Measurements from ENCODE around the gene PPP1R37.

Gene PPP1R37

GRCh38 chr19:45175515-45176345, 82.8 kb downstream of the PPP1R37 start:
- DNase-seq: no peak

GRCh38 chr19:45177817-45178261, 84.9 kb downstream of the PPP1R37 start, which contains the start of gene TRAPPC6A:
Gene TRAPPC6A, minus strand, starts transcription at chr19:45178237. Its CDS starts 19 bp downstream, at chr19:45178218.
- DNase-seq: no peak

DNA sequence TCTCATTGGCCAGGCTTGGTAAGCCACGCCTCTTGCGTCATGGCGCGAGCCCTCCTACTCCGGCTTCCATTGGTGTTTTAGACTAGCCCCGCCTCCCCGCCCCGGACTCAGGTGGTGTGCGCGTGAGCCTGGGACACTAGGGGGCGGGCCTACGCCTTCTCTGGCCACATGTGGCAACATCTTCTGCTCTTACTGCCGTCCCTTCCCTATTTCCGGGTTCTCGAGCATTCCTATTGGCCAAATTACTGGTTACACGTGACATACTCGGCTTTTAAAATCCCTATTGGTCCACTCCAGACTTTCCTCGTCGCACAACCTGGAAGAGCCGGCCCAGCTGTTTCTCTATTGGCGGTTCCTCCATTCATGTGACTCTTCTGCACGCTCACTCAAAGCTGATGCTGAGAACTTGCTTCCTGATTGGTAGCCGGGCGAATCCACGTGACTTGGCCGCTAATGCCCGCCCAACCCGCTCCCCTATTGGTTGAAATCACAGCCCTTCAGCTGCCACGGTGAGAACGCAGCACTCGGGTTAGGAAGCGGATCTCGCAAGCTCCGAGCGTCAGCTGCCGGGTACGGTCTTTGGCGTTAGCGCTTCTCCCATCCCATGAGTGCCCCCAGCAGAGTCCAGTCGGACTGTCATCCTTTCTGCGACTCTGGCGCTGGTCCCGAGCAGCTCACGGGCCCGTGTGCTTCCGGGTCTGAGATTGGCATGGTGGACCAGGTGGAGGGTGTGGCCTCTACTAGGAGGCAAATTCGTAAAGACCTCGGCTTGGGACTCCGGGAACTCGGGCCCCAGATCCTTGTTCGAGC, 85.5 kb downstream of the PPP1R37 start, which contains the start of gene BLOC1S3:
Gene BLOC1S3, plus strand, starts transcription at position 523 of the 810 bp plus-strand sequence. CDS start 513 bp downstream, outside the sequence.
- DNase-seq: peak; percentile 100

DNA sequence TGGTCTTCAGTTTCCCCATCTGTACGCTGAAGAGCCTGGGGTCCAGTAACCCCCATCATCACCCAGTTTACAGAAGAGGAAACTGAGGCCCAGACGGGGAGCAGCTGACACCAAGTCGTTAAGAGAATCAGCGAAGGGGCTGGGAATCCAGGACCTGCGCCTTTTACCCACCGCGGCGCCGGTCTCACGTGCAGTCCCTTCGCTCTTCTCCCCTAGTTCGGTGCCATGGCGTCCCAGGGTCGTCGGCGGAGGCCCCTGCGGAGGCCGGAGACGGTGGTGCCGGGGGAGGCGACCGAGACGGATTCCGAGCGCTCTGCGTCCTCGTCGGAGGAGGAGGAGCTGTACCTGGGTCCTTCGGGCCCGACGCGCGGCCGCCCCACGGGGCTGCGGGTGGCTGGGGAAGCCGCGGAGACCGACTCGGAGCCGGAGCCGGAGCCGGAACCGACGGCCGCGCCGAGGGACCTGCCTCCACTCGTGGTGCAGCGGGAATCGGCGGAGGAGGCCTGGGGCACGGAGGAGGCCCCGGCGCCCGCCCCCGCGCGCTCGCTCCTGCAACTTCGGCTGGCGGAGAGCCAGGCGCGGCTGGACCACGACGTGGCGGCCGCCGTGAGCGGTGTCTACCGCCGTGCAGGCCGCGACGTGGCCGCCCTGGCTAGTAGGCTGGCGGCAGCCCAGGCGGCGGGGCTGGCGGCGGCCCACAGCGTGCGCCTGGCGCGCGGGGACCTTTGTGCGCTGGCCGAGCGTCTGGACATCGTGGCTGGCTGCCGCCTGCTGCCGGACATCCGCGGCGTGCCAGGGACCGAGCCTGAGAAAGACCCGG, 86.3 kb downstream of the PPP1R37 start:
- peak; percentile 49 for DNase-seq

GRCh38 chr19:45179892-45180370, 87.0 kb downstream of the PPP1R37 start:
- no peak for DNase-seq

DNA sequence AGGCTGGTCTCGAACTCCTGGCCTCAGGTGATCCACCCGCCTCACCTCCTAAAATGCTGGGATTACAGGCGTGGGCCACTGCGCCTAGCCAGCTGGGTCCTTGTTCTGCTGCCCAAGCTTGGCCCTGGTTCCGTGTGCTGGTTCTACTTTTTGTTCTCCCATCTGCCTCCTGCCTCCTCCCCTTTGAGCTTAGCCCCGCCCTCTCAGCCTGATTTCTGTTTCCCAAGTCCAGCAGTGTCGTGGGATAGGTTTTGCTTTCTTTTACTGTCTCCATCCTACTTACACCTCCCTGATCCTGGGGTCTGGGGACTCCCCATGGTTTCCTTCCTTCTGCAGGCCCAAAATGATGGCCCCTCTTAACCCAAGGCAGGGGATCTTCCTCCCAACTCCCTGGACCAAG, 88.0 kb downstream of the PPP1R37 start:
- no peak for DNase-seq

- DNase-seq: no peak
These were observed 89.8 kb downstream of the PPP1R37 start for GRCh38 chr19:45182758-45183157.

GRCh38 chr19:45184115-45184514, 91.1 kb downstream of the PPP1R37 start:
- DNase-seq: no peak

- no peak for DNase-seq
These were observed 93.7 kb downstream of the PPP1R37 start for GRCh38 chr19:45186509-45187334.

DNA sequence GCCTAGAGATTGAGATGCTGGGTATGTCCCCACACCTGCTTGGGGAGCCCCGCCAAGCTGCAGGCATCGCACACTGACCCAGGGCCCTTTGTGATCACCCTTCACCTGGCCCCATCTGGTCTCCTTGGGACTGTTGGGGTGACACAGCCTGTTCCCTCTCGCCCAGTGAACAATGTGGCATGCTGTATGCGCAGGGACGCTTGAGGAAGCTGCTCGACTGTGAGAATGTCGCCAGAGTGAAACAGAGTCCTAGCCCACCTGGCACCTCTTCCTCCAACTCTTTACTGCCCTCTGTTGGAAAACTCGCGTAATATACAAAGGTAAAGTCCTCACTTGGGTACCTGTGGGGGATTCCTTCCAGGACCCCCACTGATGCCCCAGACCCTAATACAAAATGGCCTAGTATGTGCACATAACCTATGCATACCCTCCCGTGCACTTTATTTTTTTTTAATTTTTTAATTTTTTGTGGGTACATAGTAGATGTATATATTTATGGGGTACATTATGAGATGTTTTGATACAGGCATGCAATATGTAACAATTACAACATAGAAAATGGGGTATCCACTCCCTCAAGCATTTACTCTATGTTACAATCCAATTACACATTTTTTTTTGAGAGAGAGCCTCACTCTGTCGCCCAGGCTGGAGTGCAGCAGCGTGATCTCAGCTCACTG, 94.6 kb downstream of the PPP1R37 start:
- DNase-seq: no peak

DNA sequence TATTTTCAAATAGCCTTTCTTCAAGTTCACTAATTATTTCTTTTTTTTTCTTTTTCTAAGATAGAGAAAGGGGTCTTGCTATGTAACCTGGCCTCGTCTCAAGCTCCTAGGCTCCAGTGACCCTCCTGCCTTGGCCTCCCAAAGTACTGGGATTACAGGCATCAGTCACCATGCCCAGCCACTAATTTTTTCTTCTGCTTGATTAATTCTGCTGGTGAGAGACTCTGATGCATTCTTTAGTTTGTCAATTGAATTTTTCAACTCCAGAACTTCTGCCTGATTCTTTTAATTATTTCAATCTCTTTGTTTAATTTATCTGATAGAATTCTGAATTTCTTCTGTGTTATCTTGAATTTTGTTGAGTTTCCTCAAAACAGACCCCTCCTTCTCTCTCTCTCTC, 97.0 kb downstream of the PPP1R37 start:
- no peak for DNase-seq

DNA sequence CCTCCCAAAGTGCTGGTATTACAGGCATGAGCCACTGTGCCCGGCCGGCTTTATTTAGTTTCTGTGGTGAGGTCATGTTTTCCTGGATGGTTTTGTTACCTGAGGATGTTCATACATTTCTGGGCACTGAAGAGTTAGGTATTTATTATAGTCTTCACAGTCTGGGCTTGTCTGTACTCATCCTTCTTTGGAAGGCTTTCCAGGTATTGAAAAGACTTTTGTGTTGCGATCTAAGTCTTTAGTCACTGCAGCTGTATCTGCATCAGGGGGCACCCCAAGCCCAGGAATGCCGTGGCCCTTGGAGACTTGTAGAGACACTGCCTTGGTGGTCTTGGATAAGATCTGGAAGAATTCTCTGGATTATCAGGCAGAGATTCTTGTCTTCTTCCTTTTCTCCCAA, 98.4 kb downstream of the PPP1R37 start:
- DNase-seq: no peak

DNA sequence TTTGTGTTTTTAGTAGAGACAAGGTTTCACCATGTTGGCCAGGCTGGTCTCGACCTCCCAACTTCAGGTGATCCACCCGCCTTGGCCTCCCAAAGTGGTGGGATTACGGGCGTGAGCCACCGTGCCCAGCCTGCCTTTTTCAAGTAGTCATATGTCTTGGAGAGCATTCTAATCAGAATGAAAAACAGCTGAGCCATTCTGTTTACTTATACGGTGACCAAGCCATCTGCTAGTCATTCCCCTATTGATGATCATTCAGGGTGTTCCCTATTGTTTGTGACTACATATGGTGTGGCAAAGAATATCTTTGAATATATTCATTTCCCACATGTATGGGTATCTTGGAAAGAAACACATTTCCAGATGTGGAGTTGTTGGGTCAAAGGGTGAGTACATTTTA, 102.8 kb downstream of the PPP1R37 start:
- no peak for DNase-seq
